Testis (tissue), 3 donors: Measurements from ENCODE around the gene BTN3A1. TPM values are rescaled to one million over a fixed set of nuclear protein-coding genes. Genes with fewer than 3 reads are reported as not detected.

ENCODE experiments used
- DNase-seq: peaks from one replicate; pipeline ENCODE4 v3.0.0-alpha.2; 2019
- H3K27ac ChIP-seq, 2 donors: fragments of 200-600 bp; sonication (generic); one replicate each; pipeline ENCODE4 v1.5.1; 2019
- H3K27me3 ChIP-seq: fragments of 200-600 bp; sonication (generic); one replicate; pipeline ENCODE4 v1.5.1; 2019
- H3K36me3 ChIP-seq: fragments of 200-600 bp; sonication (generic); one replicate; pipeline ENCODE4 v1.5.1; 2017; ENCODE audit warnings: low read depth; ENCODE audit errors: missing control alignments
- H3K4me1 ChIP-seq: fragments of 200-600 bp; sonication (generic); one replicate; pipeline ENCODE4 v1.5.1; 2019
- H3K4me3 ChIP-seq, 2 donors: fragments of 200-600 bp; sonication (generic); one replicate each; pipeline ENCODE4 v1.5.1; 2017 to 2019
- H3K9me3 ChIP-seq: fragments of 200-600 bp; sonication (generic); one replicate; pipeline ENCODE4 v1.5.1; 2017
- POLR2A ChIP-seq: fragments of 450-650 bp; IDR thresholded peaks from one replicate; pipeline ENCODE4 v1.6.1; 2017; ENCODE audit warnings: antibody characterized with exemption, mild to moderate bottlenecking, moderate library complexity
- WGBS, 2 donors: methylation state at CpG; one replicate each; pipeline ENCODE4 v1.1.5; 2018; 5-methylcytosine and 5-hydroxymethylcytosine counted together
- intact Hi-C: fragments of 100-400 bp; cut with DNase I; formaldehyde crosslinking; loops from one replicate; pipeline ENCODE4 v1.15.1; 2023; ENCODE audit warnings: low total_unique reads
- polyA plus RNA-seq: library from polyadenylated mRNA; stranded (reverse); fragments of 350-450 nt; fragmentation: Illumina TruSeq; extraction: RNeasy Lipid Tissue Mini Kit (QIAGEN cat#74804); gene quantifications from one replicate; pipeline ENCODE4 v1.2.3, GENCODE V29; 2014; ENCODE audit warnings: low read depth, low replicate concordance; ENCODE audit not compliant: insufficient read depth
- total RNA-seq, 2 donors: library from RNA; depleted of rRNA; stranded (reverse); fragments of >200 nt; gene quantifications; one replicate each; pipeline ENCODE4 v1.2.3, GENCODE V29; 2016
- TF ChIP-seq, protein P1 (sequence below), 3 experiments: fragments of 450-650 bp in 2 of 3; fragments of 200-600 bp in 1 of 3; sonication (generic) in 1 of 3; IDR thresholded peaks; one replicate each; pipeline ENCODE4 v1.5.1; 2016 to 2019; ENCODE audit warnings: antibody characterized with exemption in 3 of 3, mild to moderate bottlenecking in 2 of 3, moderate library complexity in 1 of 3

BTN3A1 gene
- total and polyA plus RNA-seq, 3 donors from 2014 or later, result 10.6 to 15.9 (median 14.7) TPM

DNA sequence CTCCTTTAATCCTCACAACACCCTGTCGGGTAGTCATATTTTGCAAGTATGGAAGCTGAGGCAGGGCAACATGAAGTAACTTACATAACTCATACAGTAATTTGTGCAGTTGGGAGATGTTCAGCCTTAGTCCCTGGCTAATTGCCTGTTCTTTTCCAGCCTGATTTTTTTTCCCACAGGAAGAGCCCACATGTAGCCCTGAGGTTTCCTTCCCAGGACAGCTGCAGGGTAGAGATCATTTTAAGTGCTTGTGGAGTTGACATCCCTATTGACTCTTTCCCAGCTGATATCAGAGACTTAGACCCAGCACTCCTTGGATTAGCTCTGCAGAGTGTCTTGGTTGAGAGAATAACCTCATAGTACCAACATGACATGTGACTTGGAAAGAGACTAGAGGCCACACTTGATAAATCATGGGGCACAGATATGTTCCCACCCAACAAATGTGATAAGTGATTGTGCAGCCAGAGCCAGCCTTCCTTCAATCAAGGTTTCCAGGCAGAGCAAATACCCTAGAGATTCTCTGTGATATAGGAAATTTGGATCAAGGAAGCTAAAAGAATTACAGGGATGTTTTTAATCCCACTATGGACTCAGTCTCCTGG, 50.7 kb downstream of the BTN3A1 start:
- H3K27me3 ChIP-seq, result no peaks in the 10 kb centered on the region
- no peak for DNase-seq
- peaks cover 3% of the 10 kb centered on the region for H3K4me1 ChIP-seq
- H3K9me3 ChIP-seq, result no peaks in the 10 kb centered on the region
- H3K4me3 ChIP-seq, result no peak overlapping the region
- H3K27ac ChIP-seq, result no peak overlapping the region
- TF ChIP-seq, protein P1, sequence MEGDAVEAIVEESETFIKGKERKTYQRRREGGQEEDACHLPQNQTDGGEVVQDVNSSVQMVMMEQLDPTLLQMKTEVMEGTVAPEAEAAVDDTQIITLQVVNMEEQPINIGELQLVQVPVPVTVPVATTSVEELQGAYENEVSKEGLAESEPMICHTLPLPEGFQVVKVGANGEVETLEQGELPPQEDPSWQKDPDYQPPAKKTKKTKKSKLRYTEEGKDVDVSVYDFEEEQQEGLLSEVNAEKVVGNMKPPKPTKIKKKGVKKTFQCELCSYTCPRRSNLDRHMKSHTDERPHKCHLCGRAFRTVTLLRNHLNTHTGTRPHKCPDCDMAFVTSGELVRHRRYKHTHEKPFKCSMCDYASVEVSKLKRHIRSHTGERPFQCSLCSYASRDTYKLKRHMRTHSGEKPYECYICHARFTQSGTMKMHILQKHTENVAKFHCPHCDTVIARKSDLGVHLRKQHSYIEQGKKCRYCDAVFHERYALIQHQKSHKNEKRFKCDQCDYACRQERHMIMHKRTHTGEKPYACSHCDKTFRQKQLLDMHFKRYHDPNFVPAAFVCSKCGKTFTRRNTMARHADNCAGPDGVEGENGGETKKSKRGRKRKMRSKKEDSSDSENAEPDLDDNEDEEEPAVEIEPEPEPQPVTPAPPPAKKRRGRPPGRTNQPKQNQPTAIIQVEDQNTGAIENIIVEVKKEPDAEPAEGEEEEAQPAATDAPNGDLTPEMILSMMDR (IDR thresholded peaks at IDR 0.05), result no peak
- TF ChIP-seq POLR2A, result no peak
- 50 to 71% methylated on average over 1 of the region's 1 CpG for WGBS, 2 donors
- intact Hi-C loops, result no loop called here
- H3K36me3 ChIP-seq, result no peaks in the 10 kb centered on the region

DNA sequence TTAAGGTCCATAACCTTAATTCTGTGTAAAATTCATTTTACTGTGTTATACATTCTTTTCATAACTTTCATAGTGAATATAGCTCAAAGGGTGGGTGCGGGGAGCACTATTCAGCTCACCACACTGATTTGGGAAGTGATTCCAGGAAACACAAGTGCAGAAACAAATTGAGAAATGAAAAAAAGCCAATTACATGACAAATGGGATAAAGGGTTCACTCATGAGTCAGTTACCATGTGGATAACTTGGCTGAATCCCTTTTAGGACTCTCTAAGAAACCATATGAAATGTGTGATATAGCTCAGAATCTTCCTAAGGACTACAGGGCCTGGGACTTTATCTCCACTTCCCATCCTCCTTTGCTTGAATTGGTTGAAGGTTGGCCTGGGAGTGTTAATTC, 52.6 kb downstream of the BTN3A1 start:
- no peak for DNase-seq
- peaks cover 14% of the 10 kb centered on the region for H3K4me1 ChIP-seq
- TF ChIP-seq, protein P1 (IDR thresholded peaks at IDR 0.05), result no peak
- TF ChIP-seq POLR2A, result no peak
- no peaks in the 10 kb centered on the region for H3K9me3 ChIP-seq
- no peak overlapping the region for H3K4me3 ChIP-seq
- 87 to 97% methylated on average over 1 of the region's 1 CpG for WGBS, 2 donors
- H3K27ac ChIP-seq, result no peak overlapping the region
- H3K27me3 ChIP-seq, result no peaks in the 10 kb centered on the region
- no peaks in the 10 kb centered on the region for H3K36me3 ChIP-seq
- intact Hi-C loops, result no loop called here

DNA sequence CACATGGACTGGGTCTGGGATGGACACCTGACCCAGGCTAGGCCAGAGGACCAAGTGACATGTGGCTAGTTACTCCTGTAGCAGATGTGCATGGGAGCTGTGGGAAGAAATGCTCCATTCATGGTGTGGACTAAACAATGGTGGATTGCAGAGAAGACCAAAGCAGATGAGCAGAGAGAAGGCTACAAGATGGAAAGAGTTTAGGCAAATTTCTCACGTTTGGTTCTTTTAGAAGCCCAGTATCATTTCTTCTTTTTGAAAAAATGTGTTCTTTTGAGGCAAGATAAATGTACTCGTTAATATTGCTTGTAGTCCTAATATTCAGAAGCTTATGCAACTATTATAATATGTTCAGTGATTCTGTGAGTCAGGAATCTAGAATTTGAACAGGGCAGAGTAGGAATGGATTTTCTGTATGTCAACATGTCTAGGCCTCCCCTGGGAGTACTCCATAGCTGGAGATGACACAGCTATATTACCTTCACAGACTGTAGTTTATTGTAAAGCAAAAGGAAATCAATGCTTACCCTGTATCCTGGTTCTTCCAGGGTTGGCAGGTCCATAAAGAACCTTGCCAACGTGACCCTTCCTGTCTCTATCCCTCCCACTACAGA, 53.4 kb downstream of the BTN3A1 start:
- H3K27ac ChIP-seq, result no peak overlapping the region
- TF ChIP-seq POLR2A, result no peak
- TF ChIP-seq, protein P1 (IDR thresholded peaks at IDR 0.05), result no peak
- H3K36me3 ChIP-seq, result no peaks in the 10 kb centered on the region
- 83 to 89% methylated on average over 3 of the region's 3 CpGs for WGBS, 2 donors
- intact Hi-C loops, result no loop called here
- no peak overlapping the region for H3K4me3 ChIP-seq
- no peaks in the 10 kb centered on the region for H3K27me3 ChIP-seq
- DNase-seq, result no peak
- peaks cover 22% of the 10 kb centered on the region for H3K4me1 ChIP-seq
- H3K9me3 ChIP-seq, result no peaks in the 10 kb centered on the region

DNA sequence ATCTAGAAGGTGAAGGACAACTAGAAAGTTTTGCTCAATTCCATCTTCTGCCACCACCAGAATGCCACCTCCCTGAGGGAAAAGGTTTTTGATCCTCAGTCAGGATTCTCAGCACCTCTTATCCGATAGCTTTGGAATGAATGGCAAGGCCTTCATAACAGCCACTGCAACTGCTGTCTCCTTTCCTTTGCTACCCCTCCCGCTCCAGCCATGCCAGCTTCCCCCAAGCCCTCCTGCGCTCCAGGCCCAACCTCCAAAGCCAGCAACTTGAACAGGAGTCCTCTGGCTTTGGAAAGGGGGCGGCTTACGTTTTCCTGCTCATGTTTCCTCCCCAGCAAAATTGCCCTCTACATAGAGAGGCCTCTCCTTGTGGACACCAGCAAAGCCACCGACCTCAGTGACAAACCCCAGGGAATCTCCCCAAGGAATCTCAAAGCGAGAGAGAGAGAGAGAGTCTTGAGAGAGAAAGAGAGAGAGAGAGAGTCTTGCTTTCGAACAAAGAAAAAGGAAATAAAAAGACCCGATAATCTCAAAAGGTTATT, 55.3 kb downstream of the BTN3A1 start:
- Histone ChIP-seq H3K9me3 (no peaks in the 10 kb centered on the region), H3K27ac (peak overlapping the region; percentile 89 to 97), H3K4me3 (peak overlapping the region; percentile 77 to 88), H3K27me3 (no peaks in the 10 kb centered on the region), H3K36me3 (no peaks in the 10 kb centered on the region), H3K4me1 (peaks cover 28% of the 10 kb centered on the region)
- DNase-seq, result peak; percentile 29
- TF ChIP-seq POLR2A, result no peak
- intact Hi-C loops, result no loop called here
- 8 to 13% methylated on average over 9 of the region's 9 CpGs for WGBS, 2 donors

DNA sequence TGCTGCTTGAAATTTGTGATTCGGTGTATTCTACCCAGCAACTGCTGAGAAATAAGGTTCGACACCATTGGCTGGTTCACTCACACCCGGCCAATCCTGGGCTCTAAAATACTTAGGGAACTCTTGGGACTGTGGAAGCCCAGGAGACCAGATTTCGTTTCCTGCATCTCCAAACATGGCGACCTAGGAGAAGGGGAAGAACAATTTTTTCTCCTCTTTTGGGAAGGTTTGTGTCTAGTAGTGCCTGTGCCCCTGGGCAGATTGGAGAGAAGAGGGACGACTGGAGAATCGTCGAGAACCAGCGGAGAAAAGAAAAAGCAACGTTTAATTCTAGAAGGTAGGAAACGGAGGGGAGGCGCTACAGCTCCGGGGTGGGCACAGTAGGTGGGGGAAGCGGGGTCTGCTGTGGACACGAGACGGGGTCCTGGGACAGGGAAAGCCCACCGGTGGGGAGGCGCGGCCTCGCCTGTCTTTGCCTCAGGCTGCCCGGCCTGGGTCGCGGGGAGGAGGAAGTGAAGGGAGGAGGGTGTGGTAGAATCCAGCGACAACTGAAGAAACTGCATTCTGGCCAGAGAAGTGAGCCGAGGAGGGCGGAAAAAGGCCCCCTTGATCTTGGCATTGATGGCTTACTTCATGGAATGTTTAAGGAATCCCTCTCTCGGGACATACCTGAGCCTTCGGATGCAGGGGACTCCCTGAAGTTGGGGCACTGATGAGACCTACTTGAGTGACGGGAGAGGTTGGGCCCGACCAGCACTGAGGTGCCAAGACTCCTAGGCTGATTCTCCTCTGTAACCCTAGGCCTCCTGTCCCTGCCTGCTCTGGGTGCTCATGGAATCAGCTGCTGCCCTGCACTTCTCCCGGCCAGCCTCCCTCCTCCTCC, 56.0 kb downstream of the BTN3A1 start, which contains the start of gene BTN2A1:
Gene BTN2A1 (plus strand): TSS at position 150 of the 883 bp plus-strand sequence. CDS start 682 bp downstream, at position 832.
- H3K27me3 ChIP-seq, result no peaks in the 10 kb centered on the region
- peak within 1 kb of the TSS; percentile 77 to 88 for H3K4me3 ChIP-seq
- peak; percentile 10 for TF ChIP-seq POLR2A
- TF ChIP-seq, protein P1 (IDR thresholded peaks at IDR 0.05), result no peak
- H3K36me3 ChIP-seq, result no peaks in the 10 kb centered on the region
- 0 to 1% methylated on average over 27 to 31 of the region's 31 CpGs for WGBS, 2 donors
- DNase-seq, result peak; percentile 95
- intact Hi-C loops, result no loop called here
- H3K9me3 ChIP-seq, result no peaks in the 10 kb centered on the region
- peaks cover 28% of the 10 kb centered on the region for H3K4me1 ChIP-seq
- peak within 1 kb of the TSS; percentile 89 to 97 for H3K27ac ChIP-seq
